HL-60 (cell line): ENCODE measurements around the gene ADGRB2.

Experiments used
- POLR2AphosphoS5 ChIP-seq: IDR thresholded peaks from 2 replicates; pipeline ENCODE4 v1.6.1; 2012; ENCODE audit warnings: low read depth
- REST ChIP-seq: IDR thresholded peaks from 2 replicates; pipeline ENCODE4 v1.6.1; 2012; ENCODE audit warnings: low read depth; ENCODE audit not compliant: insufficient replicate concordance
- TF ChIP-seq, protein P1 (sequence below): IDR thresholded peaks from one replicate; pipeline ENCODE4 v1.5.1; 2011; ENCODE audit warnings: low read length, control low read depth, inconsistent platforms; ENCODE audit not compliant: insufficient read depth

DNA sequence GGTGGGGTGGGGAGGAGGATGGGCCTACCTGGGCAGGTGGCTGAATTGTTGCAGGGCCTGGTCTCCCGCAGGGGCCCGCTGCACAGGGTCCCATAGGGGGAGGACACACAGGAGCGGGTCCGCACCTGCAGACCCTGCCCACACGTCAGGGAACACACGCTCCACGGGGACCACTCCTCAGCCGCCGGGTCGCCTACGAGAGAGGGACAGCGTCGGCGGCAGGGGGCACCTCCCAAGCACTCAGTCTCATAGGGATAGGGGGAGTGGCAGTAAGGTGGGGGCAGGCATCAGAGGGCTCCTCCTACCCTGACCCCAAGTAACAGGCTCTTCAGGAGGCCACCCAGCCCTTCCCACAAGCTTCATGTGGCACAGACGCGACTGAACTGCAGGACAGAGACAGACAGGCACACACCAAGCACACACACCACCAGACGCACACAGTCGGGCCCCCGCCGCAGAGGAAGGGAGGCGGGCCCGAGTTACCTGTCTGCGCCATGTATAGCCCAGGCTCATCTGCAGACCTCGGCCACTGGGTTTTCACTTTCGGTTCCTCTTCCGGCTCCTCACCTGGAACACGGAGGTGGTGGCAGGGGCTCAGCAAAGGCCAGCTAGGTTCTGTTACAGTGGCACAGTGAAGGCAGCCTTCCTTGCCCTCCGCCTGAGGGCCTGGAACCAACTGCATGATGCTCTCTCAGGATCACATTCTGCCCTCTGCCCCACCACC, 19.8 kb downstream of the ADGRB2 start:
- TF ChIP-seq, protein P1, sequence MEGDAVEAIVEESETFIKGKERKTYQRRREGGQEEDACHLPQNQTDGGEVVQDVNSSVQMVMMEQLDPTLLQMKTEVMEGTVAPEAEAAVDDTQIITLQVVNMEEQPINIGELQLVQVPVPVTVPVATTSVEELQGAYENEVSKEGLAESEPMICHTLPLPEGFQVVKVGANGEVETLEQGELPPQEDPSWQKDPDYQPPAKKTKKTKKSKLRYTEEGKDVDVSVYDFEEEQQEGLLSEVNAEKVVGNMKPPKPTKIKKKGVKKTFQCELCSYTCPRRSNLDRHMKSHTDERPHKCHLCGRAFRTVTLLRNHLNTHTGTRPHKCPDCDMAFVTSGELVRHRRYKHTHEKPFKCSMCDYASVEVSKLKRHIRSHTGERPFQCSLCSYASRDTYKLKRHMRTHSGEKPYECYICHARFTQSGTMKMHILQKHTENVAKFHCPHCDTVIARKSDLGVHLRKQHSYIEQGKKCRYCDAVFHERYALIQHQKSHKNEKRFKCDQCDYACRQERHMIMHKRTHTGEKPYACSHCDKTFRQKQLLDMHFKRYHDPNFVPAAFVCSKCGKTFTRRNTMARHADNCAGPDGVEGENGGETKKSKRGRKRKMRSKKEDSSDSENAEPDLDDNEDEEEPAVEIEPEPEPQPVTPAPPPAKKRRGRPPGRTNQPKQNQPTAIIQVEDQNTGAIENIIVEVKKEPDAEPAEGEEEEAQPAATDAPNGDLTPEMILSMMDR: no peak
- TF ChIP-seq POLR2AphosphoS5 (no peak), REST (no peak)
